GM11168 (cell line): ENCODE results near the gene L1CAM.

Experiments
- in situ Hi-C: fragments of 300-500 bp; cut with MboI; formaldehyde crosslinking; loops from one replicate; pipeline ENCODE4 v1.12.0; 2022; ENCODE audit warnings: low sequenced_read_pairs; ENCODE audit not compliant: unreplicated experiment

Gene L1CAM

GRCh38 chrX:153885968-153886903 lies at the start of gene L1CAM:
TSS of gene L1CAM (minus strand) at chrX:153886173. CDS start at chrX:153875836, 10,337 bp downstream.
- in situ Hi-C loops, result no loop called here

DNA sequence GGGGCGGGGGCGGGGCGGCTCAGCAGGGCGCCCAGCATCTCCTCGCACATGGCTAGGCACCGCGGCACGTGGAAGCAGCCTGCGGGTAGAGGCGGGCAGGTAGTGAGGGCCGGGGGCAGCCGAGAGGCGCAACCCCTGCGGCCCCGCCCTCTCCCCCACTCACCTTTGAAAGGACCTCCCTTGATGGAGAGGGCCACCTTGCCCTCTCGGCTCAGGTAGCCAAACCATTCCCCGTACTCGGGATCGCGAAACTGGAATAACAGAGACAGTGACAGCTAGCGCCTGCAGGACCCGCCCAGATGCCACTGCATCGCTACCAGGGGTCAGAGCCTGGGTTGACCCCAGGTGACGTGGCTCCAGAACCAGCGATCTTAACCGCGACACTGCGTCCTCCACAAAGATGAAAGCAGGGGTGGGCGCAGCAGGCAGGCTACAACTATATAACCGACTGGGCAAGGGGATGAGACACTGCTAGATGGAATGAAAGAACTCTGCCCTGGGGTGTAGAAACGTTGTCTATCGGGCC lies 49.4 kb upstream of the L1CAM start:
- in situ Hi-C loops, result no loop called here

- in situ Hi-C loops, result no loop called here
Measured at GRCh38 chrX:153934762-153935325, 48.9 kb upstream of the L1CAM start, which contains the start of gene NAA10. TSS of gene NAA10 (minus strand) at chrX:153935037. CDS start at chrX:153934904, 133 bp downstream.

DNA sequence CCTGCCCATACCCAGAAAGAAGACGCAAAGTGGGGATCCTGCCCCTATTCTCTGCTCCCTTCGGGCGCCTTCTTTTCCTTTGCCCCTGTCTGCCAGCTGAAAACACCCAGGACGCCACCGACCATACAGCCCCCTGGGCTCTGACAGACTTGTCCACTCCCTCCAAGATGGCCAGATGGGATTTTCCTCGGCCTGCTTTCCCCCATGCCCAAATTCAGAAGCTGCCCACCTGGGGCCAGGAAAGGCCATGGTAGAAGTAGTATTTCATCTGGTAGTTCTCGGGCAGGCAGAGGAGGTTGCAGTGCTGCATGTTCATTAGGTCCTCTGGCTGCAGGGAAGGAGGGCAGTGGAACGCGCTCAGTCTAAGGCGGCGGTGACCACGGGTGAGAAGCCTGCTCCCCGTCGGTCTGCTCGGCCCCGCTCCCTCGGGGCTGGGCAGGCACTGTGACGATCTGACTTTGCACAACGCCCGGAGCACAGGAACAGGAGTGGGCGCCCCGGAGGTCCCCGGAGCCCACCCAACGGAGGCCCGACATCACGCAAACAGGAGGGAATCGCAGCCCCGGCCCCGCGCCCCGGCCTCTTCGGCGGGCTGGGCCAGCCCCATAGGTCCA lies 48.3 kb upstream of the L1CAM start:
- in situ Hi-C loops, result no loop called here

- in situ Hi-C loops, result no loop called here
Measured at GRCh38 chrX:153933748-153934147, 47.8 kb upstream of the L1CAM start.

DNA sequence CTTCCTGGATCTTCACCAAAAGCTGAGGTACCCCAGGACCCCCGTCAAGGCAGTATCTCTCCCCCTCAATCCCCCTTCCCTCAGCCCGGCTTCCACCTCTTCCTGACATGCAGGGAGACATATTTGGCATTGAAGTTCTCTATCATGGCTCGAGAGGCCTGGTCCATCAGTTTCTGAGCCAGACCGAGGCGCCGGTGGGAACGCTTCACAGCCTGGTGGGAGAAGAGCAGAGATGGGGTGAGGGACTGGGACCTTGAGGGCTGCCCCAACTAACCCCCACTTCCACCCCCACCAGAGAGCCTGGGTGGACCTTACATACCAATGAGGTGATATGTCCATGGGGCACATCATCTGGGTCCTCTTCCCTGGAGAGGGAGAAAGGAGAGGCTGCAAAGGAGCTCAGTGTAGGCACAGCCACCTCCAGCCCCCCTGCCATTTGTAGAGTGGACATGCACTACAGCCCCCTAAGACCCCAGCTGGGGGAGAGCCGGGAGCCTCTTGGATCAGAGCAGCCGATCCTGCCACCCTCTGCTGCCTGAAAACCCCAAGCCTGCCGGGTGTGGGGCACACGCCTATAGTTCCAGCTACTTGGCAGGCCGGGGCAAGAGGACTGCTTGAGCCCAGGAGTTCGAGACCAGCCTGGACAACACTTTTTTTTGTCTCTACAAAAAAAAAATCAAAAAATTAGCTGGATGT lies 46.4 kb upstream of the L1CAM start:
- in situ Hi-C loops, result no loop called here

GRCh38 chrX:153931748-153932147 lies 45.8 kb upstream of the L1CAM start:
- in situ Hi-C loops, result no loop called here

DNA sequence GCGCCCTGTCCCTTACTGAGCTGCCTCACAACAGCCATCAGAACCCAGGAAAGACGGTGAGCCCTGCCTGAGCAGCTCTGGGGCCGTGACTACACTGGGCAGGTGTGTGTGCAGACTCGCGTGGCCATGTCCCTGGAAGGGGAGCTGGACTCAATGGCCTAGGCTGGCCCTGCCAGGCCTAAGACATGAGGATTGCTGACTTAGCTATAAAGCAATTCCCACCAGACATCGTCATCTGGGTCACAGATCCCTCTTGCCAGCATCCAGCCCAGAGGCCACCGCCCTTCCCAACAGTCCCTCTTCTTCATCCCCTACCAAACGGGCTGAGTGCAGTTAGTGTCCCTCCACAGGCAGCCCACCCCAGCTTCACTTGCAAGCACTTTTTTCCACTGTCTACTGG lies 45.2 kb upstream of the L1CAM start:
- in situ Hi-C loops, result no loop called here

DNA sequence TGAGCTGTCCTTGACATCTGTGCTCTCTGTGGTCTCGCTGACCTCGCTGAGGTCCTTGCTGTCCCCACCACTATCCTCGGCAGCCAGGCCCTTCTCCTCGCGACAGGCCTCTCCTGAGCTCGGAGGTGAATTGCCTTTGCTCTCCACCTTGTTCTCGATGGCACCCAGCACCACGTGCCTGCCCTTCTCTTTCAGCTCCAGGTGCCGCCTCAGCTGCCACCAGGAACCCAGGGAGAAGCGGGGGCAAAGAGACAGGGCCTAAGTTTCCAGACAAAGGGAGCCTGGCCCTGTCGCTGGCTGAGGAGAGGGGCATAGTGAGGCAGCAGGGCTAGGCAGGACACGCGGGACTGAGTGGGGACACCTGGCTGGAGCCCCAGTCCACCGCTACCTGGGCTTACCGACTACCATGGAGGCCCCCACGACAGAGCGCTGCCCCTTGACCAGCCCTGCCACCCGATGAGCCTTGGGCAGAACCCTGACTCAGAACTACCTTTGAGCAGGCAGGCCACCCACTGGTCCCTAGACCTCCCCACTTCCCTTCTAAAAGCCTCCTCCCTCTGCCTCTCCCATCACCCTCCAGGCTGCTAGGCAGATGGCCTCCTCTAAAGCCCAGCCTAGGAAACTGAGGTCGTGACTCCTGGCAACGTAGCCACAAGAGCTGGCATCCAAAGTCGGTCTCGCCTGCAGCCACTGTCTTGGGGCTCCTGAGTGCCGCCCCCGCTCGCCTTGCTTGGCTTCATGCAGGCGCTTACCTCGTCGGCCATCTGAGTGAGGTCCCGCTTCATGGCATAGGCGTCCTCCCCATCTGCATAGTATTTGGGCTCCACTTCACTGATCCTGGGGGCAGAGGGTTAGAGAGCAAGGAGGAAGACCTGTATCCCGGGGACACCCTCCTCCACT lies 44.3 kb upstream of the L1CAM start:
- in situ Hi-C loops, result no loop called here

GRCh38 chrX:153929576-153929975 lies 43.6 kb upstream of the L1CAM start:
- in situ Hi-C loops, result no loop called here

DNA sequence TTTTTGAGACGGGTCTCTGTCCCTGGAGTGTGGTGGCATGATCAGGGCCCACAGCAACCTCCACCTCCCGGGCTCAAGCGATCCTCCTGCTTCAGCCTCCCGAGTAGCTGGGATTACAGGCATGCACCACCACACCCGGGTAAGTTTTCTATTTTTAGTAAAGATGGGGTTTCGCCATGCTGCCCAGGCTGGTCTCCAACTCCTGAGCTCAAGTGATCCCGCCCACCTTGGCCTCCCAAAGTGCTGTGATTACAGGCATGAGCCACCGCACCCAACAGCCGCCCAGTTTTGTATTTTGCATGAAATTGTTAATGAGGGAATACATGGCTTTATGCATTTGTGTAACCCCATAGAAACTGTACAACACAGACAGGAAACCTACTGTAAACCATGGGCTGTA lies 42.9 kb upstream of the L1CAM start:
- in situ Hi-C loops, result no loop called here

GRCh38 chrX:153927922-153928760 lies 42.2 kb upstream of the L1CAM start:
- in situ Hi-C loops, result no loop called here

DNA sequence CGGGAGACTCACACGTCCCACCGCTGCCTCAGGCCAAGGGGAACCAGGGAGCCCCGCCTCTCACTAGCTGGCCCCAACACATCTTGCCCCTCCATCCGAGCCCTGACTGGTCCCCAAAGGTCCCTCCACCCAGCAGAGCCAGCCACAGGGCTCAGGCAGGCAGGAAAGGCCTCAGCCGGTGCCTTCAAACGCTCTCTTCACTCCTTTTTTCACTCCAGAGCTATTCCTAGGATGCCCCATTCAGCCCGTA lies 41.6 kb upstream of the L1CAM start:
- in situ Hi-C loops, result no loop called here

DNA sequence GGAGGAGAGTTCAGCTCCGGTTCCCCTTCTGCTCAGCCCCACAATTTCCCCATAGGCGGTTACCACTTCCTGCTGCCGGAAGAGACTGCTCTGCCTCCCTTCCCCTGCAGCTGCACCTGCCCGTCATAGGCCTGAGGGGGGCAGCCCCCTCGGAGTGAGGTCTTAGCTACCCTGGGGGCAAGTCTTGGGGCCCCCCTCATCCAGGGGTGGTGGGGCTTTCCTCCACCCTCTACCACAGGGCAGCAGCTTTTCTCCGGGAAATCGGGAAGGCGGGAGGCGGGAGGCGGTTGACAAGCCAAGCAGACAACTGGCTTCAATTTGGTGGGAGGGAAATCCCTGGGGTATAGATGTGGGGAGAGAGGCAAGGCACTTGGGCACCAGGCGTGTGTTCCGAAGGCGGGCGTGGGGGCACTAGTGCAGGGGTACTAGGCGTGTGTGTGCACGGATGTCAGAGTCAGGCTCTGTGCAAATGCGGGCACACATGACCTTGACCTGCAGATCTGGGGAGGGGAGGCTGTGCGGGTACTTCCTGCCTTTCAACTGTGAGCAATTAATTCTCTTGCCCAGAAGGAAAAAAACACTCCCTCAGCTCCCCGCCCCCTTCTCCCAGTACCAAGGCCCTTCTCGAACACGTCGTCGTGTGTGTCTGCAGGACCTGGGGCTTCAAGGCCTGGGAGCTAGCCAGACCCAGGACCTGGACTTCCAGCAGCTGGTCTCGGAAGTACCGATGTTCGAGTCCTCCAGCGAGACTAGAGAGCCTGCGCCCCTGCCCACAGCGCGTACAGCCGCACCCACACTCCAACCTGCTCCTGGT lies 41.1 kb upstream of the L1CAM start:
- in situ Hi-C loops, result no loop called here

DNA sequence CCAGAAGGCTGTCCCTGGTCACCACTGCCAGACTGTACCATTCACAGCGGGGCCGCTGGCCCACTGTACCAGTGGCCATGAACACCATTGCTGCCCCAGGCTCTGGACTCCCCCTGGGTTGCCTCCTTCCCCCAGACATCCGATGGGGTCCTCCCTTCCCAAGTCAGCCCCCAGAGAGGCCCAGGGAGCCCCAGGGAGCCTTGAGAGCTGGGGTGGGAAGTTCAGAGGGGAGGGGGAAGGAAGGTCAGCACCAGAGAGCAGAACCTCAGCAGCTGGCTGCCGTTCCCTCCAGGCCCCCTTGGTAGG lies 40.5 kb upstream of the L1CAM start:
- in situ Hi-C loops, result no loop called here

DNA sequence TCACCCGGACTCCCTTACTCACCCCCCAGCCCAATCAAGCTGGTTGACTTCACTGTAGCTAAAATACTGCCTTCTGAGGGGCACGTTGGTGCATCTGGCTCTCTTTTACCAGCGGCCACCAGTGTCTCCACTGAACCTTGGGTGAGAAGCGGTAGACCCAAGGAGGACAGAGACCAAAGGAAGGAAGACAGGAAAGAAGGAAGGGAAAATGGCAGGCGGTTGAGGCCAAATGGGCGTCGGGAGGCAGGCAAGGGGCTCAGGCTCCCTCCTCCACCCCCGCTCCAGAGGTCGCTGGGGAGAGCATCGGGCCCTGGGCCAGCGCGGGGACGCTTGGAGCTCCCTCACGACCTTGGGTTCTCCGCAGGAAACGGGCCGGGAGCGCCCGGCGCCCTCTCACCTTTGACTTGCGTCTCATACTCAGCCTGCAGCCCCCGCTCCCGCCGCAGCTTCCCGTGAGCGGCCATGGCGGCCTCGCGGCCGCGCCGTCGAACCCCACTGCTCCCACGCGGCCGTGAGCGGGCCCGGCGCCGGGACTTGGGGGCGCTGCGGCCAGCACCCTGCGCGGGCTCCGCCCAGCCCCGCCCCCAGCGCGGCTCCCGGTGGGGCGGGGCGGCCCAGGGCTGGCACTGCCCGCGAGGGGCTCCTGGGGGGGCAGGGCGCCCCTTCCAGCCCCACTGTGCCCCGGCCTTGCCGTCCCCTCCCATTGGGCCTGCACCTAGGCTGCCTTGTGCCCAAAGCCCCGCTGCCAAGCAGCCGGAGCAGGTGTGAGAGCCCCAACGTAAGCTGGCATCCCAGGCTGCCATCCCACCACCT lies 40.0 kb upstream of the L1CAM start, which contains the start of gene ARHGAP4:
Gene ARHGAP4 (minus strand): TSS at position 526 of the 813 bp plus-strand sequence. CDS start 62 bp downstream, at position 464.
- in situ Hi-C loops, result no loop called here

GRCh38 chrX:153925387-153925738 lies 39.4 kb upstream of the L1CAM start:
- in situ Hi-C loops, result no loop called here
